Hematopoietic multipotent progenitor cell (in vitro differentiated cells): ENCODE results near the gene NLRP6. TPM values are rescaled to one million over a fixed set of nuclear protein-coding genes. Genes with fewer than 3 reads are reported as not detected.

ENCODE experiments used
- DNase-seq, 3 donors: peaks; one replicate each; pipeline ENCODE4 v3.0.0-alpha.2; 2011 to 2015; ENCODE audit warnings: low read depth in 2 of 3, low spot score in 2 of 3
- total RNA-seq: library from RNA; depleted of rRNA; stranded (reverse); fragments of >200 nt; gene quantifications from one replicate; pipeline ENCODE4 v1.2.3, GENCODE V29; 2012

The NLRP6 gene
- total RNA-seq, 1 donor, result 0.54 TPM

DNA sequence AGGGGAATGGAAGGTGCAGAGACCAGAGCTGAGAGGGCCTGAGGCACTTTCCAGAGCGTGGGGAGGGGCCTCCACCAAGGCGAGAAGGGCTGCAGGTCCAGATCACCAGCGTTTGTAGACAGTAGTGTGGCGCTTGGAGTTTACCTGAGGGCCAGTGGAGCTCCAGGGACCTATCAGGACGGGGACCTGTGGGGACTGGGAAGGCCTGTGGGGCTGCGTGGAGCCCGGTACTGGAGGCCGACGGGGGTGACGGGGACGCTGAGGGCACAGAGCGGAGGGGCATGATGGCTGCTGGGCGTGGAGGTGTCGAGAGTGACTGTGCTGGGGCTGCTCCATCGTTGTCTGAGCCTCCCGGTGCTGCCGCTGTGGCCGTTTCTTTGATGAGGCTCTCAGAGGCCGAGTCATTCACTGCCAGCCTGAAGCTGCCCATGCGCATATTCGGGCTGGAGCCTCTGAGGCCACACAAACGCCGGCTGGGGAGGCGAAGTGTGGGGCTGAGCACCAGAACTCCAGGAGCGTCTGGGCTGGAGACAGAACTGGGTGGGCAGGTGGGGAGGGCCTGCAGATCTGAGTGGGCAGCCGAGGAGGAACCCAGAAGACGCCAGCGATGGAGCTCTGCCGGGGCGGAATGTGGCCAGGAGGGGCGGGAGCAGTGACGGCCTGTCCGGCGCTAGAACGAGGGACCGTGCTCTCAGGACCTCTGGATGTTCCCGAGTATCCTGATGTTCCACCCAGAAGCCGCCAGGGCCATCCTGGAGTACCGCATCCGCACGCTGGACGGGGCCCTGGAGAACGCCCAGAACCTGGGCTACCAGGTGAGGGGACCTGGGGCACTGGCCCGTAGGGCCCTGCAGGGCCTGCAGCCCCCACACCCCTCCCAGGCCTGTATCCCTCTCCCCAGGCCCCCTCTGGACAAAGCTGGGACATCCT lies 13.3 kb downstream of the NLRP6 start:
- no peak for DNase-seq

DNA sequence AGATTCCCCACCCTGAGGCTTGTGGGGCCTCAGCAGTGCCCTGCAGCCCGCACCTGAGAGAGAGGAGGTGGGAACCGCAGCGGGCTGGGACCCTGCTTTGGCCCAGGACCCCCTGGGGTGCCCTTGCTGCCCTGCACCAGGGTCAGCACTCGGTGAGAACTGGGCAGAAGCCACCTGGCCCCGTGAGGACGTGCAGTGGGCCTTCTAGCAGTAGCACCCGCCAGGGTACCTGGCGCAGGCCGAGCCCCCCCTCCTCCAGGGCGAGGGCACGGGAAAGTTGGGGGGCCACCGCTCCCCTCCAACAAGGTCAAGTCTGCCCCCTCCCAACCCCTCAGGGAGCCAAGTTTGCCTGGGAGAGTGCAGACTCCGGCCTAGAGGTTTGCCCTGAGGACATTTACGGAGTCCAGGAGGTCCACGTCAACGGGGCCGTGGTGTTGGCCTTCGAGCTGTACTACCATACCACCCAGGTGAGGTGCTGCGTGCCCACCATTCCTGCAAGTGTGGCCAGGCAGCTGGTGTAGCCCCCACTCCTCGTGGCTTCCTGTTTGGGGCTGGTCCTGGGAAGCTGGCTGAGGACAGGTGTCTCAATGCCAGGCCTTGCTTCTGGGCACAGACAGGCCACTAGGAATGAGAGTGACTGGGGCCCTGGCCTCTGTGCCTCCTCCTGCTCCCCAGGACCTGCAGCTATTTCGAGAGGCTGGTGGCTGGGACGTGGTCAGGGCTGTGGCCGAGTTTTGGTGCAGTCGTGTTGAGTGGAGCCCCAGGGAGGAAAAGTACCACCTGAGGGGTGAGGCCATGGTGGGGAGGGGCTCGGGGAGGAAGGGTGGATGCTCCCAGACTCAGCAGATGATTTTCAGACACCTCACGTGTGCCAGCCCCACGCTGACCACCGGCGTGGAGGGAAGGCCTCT lies 14.3 kb downstream of the NLRP6 start:
- DNase-seq, result no peak

DNA sequence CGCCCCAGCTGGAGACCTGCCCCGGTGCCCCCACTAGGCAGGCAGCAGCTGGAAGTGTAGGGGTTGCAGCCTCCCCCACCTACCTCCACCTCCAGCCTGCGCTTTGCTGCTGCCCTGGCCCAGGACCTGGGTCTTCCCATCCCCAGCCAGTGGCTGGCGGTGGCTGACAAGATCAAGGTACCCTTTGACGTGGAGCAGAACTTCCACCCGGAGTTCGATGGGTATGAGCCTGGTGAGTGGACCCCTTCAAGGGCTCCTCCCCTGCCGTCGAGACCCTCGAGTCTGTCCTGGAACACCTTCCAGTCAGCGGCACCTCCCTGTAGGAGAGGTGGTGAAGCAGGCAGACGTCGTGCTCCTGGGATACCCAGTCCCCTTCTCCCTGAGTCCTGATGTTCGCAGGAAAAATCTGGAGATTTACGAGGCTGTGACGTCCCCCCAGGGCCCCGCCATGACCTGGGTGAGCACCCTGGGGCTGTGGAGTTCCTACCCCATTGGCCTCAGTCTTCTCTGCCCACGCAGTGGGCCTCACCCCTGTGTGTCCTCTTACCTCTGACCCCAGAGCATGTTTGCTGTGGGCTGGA lies 15.2 kb downstream of the NLRP6 start:
- DNase-seq, result no peak

DNA sequence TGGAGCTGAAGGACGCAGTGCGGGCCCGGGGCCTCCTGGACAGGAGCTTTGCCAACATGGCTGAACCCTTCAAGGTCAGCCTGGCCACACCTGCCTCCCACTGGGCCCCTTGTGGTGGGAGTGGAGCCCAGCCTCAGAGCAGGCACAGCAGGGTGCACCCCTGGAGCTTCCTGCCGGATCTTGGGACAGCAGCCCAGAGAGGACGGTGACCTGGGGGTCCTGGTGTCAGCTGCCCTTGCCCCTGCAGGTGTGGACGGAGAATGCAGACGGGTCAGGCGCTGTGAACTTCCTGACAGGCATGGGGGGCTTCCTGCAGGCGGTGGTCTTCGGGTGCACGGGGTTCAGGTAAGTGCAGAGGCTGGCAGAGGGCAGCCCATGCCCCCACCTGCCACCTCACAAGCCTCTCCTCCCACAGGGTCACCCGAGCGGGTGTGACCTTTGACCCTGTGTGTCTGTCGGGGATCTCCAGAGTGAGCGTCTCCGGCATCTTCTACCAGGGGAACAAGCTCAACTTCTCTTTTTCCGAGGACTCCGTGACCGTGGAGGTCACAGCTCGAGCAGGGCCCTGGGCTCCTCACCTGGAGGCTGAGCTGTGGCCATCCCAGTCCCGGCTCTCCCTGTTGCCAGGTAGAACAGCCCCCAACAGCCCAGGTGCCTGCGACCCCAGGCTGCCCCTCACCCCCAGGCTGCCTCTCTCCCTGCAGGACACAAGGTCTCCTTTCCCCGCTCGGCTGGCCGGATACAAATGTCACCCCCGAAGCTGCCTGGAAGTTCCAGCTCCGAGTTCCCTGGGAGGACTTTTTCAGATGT lies 15.8 kb downstream of the NLRP6 start:
- no peak for DNase-seq

DNA sequence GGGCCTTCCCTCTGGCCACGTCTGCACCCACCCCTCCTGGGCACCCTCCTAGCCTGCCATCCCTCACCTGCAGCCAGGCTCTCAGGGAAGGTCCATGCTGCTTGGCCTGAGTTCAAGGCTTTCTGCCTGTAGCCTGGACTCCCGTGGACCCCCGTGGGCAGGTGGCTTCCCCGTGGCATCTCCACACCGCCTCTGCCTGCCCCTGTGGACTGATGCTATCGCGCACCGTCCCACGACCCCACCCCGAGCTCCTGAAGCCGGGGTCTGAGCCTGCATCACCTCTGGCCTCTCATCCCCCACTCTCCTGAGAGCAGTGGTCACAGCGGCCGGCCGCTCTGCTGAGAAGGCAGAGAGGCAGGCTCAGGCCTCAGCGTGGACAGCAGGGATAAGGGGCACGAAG lies 16.6 kb downstream of the NLRP6 start:
- no peak for DNase-seq

DNA sequence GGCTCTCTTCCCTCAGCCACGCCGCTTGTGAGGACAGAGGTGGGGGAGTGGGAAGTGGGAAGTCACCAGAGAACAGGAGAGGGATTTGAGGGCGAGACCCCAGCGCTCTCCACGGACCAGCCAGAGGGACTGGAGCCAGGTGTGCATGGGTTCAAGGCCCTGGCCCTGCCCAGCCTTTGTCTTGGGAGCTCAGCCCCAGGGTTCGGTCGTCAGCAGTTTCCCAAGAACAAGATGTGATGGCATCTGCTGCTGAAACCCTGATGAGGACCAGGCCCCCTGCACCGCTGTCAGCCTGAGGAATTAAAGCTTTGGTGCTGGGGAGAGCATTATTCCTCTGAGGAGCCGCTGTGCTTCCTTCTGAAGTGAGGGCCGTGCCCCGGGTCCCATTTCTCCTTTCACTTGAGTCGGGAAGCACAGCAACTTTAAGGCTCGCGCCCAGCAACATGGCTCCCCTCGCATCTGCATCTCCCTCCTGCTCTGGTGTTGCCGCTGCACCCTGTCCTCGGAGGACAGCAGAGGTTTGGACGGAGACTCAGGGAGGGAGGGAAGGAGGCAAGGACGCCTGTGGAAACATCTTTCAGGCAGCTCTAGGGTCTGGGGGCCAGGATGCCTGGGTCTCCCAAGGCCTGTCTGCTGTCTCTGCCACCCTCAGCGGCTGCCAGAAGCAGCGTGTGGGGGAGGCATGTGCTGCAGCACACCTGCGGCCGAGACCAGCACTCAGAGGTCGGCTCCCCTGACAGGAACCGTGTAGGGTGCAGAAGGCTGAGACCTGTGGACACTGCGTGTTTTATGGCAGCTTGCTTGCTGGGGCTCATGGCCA lies 17.4 kb downstream of the NLRP6 start:
- DNase-seq, result no peak

DNA sequence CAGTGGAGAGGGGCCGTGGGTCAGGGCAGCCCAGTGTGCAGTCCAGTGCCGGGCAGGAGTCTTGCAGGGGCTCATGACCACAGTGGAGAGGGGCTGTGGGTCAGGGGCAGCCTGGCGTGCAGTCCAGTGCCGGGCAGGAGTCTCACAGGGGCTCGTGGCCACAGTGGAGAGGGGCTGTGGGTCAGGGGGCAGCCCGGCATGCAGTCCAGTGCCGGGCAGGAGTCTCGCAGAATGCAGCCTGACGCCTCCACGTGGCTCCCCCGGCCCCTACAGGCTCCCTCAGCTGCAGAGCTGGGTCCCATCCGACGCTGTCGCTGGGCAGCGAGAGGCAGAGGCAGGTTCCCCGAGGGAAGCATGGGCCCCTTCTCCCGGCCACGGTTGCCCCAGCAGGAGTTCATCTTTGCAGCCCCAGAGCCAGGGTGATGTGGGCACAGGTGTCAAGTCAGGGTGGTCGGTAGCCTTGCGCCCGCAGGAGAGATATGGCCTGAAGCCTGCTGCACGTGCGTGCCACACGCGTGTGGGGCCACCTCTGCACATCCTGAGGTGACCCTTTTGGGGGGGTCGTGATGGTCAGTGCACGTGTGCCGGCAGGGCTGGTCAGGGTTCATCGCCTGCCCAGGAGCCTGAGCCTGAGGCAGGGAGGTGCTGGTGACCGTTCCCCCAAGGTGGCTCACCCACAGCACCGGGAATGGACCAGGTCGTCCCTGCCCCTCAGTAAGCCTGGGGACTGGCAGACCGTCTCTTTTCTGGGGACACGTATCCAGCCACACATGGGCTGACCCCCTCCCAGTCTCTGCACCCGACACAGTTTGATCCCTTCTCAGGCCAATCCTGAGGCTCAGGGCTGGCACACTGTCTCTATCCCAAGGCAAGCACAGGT lies 18.2 kb downstream of the NLRP6 start:
- no peak for DNase-seq

DNA sequence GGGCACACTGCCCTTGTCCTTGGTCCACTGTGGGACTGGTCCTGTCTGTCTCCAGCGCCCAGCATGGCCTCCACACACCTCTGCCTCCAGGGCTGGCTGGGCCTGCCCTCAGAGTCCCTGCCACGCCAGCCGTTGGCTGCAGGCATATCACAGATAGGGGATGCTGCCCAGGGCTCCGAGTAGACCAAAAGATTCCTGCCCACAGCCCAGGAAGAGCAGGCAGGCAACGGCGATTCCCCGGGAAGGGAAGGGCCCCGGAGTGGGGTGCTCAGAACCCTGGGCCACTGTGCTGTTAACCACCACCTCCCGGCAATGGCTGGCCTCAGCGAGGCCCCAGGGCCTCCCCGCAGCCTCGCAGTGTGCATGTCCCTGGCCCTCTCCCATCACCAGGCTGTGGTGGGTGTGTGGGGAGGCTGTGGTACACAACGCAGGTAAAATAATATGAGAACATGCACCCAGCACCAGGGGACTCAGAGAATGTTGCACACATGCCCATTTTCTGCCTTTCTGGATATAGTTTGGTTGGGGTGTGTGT lies 18.9 kb downstream of the NLRP6 start:
- no peak for DNase-seq

DNA sequence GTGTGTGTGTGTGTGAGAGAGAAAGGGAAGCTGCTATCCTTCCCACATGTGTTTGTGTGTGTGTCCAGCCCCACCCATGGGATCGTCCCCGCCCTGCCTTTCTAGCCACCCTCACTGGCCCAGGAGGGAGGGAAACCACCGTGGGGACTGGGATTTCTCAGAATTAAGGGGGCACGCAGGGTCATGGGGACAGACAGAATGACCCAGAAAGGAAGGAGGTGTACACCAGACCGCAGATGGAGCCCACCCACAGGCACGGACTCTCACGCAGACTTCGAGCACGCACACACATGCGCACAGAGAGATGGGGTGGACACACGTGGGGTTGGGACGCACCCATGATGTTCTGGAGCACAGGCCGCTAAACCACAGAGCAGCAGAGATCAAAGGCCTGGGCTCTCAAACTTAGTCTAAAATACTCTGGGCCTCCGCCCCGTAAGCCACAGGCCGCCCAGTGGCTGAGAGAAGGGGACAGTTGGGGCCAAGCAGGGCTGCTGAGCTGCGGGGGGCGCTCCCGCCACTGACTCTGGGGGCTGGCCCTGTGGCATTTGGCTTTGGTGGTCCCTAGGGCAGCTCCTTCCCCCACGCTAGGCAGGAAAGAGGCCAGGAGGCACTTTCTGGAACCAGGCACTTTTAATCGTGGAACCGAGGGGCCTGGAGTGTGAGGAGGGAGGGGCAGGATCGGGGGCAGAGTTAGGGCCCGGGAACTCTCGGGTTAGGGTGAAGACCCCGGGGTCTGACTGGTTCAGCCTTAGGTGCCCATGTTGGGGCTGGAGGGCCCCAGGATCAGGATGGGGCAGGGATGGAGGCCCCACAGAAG lies 19.6 kb downstream of the NLRP6 start:
- DNase-seq, result no peak

DNA sequence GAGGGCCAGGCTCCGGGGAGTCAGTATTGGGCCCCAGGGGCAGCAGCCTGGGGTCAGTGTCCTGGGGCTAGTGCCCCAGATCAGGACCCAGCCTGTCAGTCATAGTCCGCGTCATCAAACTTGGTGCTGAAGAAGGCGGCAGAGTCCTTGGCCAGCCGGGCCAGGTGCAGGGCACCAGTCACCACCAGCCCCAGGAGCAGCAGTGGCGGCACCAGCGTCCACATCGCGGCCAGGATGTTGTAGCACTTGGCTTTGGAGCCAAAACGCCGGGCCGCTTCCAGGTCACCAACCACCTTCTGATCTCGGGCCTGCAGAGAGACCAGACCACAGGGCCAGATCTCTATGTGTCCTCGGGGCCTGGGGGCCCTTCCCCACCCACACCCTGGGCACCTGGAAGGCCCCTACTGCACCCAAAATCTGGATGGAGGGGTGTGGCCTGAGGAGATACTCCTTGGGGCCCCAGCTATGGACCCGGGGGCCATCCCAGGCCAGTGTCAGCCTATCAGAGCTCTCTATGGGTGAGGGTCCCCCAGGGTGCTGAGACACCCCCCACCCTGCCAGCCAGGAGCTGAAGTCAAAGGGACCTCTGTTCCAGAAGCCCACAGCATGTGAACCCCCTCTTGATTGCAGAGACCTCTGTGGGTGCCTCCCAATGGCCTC lies 20.3 kb downstream of the NLRP6 start:
- no peak for DNase-seq

DNA sequence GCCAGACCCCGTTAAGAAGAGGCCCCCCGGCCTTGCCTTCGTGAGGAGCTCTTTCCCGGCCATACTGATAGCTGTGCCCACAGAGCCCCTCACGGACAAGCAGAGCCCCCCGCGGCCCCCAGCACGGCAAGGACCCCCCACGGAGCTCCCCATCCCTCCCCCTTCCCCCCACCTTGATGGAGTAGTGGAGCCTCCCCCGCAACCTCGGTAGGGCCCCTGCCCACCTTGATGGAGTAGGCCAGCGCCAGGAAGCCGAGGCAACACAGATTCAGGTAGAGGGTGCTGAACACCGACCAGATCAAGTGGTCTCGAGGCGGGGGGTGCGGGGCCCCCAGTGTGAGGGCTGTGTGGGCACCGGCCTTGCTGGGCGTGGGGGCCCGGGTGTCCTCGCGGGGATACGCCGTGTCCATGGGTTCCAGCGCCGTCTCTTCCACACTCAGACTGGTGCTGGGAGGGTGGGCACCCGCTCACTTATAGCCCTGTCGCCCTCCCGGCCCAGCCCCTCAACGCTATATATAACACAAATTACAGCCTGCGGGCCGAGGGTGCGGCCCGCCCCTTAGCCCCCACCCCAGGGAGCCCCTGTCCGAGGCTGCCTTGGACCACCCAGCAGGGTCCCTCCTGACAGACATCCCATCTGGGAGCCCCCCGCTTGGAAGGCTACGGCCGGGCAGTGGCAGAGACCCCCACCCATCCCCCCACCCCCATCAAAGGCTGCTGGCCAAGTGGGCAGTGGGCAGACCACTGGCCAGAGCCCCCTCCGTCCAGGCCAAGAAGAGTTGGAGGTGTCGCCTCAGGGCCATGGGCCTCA lies 21.1 kb downstream of the NLRP6 start, which contains the start of gene IFITM5:
Gene IFITM5 (minus strand): TSS at position 446 of the 811 bp plus-strand sequence. CDS start 36 bp downstream, at position 410.
- no peak for DNase-seq

DNA sequence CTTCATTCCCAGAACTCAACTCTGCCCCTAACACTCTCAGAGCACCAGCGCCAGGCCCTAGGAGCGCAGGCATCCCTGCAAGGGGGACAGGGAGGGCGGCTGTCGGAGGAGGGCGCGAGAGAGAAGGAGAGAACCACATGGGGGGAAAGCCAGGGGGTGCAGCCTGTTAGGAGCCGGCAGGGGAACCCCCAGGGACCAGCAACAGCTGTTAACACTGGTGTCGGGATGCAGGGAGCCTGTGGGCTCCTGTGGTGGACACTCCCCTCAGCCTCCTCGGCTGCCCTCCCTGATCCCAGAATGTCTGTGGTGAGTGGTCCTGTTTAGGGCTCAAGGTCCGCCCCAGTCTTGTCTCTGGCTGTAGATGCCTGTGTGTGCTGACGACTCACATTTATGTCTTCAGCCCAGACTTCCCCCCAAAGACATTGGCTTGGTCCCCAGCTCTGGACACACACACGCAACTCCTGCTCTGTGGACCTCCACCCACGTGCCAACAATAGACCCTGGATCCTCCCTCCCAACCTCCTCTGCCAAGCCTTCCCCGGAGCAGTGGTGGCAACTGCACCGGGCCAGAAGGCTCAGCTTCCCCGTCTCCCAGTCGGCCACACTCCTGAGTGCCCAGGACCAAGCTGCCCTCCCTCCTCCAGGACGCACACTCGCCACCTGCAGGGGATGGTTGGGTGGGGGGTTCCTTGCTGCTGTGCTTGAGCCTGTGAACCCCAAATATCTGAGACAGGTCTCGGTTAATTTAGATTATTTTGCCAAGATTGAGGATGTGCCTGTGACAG lies 21.9 kb downstream of the NLRP6 start:
- peak in 2 of 3 donors; percentile 70 to 79 for DNase-seq

DNA sequence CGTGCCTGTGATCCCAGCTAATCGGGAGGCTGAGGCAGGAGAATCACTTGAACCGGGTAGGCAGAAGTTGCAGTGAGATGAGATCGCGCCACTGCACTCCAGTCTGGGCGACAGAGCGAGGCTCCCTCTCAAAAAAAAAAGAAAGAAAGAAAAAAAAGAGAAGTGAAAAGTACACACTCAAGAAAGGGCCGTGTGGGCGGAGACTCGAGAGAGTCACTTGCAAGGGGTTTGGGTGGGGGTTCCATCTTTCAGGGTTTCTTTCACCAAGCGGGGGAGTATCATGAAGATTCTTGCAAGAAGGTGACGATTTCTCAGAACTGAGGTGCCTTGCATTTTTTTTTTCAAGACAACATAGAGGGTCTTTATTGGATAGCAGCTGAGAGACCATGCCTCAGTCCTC lies 25.2 kb downstream of the NLRP6 start:
- peak in 1 of 3 donors; percentile 29 for DNase-seq

DNA sequence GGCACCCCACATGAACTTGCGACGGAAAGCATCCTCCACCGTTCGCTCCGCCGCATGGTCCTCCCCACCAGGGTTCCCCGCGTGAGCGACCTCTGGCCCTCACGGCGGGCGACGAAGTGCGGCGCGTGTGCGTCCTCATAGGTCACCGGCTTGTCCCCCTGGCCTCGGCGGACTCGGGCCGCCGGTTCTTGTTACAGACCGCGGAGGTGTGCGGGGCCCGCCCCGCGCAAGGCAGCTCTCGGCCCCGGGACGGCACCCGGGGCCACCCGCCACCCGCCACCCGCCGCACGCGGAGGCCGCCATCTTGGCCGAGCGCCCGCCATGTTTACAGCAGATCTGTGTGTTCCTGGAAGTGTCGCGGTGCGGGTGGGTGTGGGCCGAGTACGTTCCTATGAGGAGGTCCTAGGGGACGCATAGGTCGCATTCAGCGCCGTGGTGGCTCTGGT lies 25.9 kb downstream of the NLRP6 start:
- DNase-seq, result no peak
